Measurements from ENCODE around the gene CREM.

DNA sequence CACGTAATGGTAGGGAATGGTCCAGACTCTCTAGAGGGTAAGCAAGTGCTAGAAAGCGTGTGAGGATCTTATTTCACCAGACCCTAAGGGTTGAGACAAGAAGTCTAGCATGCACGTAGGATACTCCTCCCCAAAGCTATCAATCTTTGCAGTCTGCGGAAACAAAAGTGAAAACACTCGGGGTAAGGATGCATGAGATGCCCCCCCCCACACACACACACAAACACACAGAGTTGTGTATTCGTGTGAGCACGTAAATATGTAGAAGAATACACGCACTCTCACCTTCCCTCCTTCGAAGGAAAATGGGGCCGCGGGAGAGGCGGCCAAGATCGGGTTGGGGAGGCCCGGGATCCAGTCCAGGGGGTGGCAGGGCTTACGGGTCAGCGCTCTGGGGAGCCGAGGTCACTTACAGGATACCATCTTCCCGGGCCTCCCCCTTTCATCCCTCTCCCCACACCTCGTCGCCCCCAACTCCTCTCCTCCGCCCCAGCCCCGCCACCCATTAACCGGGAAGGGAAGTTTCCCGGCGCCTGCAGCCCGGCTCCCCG is 37.0 kb upstream of the CREM start:
- TF ChIP-seq, protein P1, sequence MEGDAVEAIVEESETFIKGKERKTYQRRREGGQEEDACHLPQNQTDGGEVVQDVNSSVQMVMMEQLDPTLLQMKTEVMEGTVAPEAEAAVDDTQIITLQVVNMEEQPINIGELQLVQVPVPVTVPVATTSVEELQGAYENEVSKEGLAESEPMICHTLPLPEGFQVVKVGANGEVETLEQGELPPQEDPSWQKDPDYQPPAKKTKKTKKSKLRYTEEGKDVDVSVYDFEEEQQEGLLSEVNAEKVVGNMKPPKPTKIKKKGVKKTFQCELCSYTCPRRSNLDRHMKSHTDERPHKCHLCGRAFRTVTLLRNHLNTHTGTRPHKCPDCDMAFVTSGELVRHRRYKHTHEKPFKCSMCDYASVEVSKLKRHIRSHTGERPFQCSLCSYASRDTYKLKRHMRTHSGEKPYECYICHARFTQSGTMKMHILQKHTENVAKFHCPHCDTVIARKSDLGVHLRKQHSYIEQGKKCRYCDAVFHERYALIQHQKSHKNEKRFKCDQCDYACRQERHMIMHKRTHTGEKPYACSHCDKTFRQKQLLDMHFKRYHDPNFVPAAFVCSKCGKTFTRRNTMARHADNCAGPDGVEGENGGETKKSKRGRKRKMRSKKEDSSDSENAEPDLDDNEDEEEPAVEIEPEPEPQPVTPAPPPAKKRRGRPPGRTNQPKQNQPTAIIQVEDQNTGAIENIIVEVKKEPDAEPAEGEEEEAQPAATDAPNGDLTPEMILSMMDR (IDR thresholded peaks at IDR 0.05; ENCODE audit: low read depth, low read length) = no peak
- TF ChIP-seq EZH2phosphoT487 (IDR thresholded peaks at IDR 0.05; ENCODE audit: low read depth) = no peak

All from OCI-LY3 (cell line).